Prostate gland (tissue), 2 donors: ENCODE results near the gene GGT6.

Experiments used
- POLR2AphosphoS5 ChIP-seq: sonication (generic); formaldehyde crosslinking; IDR thresholded peaks from one replicate; pipeline ENCODE4 v1.6.1; 2017; ENCODE audit warnings: antibody characterized with exemption
- TF ChIP-seq, protein P1 (sequence below), 4 experiments: fragments of 200-600 bp in 2 of 4; fragments of 450-650 bp in 2 of 4; sonication (generic) in 2 of 4; IDR thresholded peaks; 1 replicate in 3 of 4; 2 replicates in 1 of 4; pipeline ENCODE4 v1.5.1; 2016 to 2019; ENCODE audit warnings: antibody characterized with exemption in 4 of 4, mild to moderate bottlenecking in 2 of 4, moderate library complexity in 2 of 4

DNA sequence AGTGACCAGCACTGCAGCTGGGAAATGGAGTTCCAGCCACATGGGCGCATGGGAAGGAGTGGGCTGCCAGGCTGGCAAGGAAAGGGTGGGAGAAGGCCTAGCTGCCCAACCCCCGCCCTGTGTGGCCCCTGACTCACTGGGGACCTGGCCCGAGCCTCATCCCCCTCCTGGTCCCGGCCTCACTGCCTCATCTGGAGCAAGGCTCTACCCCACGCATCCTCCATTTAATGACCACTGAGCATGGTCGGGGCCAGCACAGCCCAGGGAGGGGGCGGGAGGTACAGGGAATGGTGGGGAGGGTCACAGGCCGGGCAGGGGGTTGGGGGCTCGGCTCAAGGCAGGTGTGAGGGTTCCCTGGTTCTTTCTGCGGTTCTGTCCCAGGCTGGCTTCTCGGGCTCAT lies 45.6 kb downstream of the GGT6 start:
- TF ChIP-seq, protein P1, sequence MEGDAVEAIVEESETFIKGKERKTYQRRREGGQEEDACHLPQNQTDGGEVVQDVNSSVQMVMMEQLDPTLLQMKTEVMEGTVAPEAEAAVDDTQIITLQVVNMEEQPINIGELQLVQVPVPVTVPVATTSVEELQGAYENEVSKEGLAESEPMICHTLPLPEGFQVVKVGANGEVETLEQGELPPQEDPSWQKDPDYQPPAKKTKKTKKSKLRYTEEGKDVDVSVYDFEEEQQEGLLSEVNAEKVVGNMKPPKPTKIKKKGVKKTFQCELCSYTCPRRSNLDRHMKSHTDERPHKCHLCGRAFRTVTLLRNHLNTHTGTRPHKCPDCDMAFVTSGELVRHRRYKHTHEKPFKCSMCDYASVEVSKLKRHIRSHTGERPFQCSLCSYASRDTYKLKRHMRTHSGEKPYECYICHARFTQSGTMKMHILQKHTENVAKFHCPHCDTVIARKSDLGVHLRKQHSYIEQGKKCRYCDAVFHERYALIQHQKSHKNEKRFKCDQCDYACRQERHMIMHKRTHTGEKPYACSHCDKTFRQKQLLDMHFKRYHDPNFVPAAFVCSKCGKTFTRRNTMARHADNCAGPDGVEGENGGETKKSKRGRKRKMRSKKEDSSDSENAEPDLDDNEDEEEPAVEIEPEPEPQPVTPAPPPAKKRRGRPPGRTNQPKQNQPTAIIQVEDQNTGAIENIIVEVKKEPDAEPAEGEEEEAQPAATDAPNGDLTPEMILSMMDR (IDR thresholded peaks at IDR 0.05), result no peak
- no peak for TF ChIP-seq POLR2AphosphoS5
